GM12878 (cell line): Measurements from ENCODE around the gene NRP2. TPM values are rescaled to one million over a fixed set of nuclear protein-coding genes. Genes with fewer than 3 reads are reported as not detected.

ENCODE experiments used
- ATAC-seq: fragments of 200-7000 bp; cut with Tn5 transposase; 3 replicates; pipeline ENCODE4 v1.9.1; 2020; ENCODE audit warnings: mild to moderate bottlenecking, moderate library complexity
- BruUV-seq: library from RNA; stranded (reverse); fragments of 400-500 nt; replicated peaks from 2 replicates; lab custom pipeline; 2021; lab: Mats Ljungman, UMichigan
- CTCF ChIA-PET: fragments of 300-600 bp; sonication (Branson Sonifier 250); formaldehyde crosslinking; extraction: SDS; loops from one replicate; lab custom pipeline; 2021; ENCODE audit warnings: inconsistent platforms; lab: Yijun Ruan, JAX
- POLR2A ChIA-PET: fragments of 350-600 bp; formaldehyde crosslinking; extraction: SDS; loops from one replicate; lab custom pipeline; 2021; ENCODE audit warnings: inconsistent platforms; lab: Charles Lee
- RAD21 ChIA-PET: fragments of 300-600 bp; sonication (Branson Sonifier 250); formaldehyde crosslinking; loops from one replicate; lab custom pipeline; 2023; ENCODE audit warnings: antibody characterized with exemption; ENCODE audit not compliant: unreplicated experiment; lab: Charles Lee
- SMC1A ChIA-PET: fragments of 300-600 bp; sonication (Branson Sonifier 250); formaldehyde crosslinking; loops from one replicate; lab custom pipeline; 2023; ENCODE audit not compliant: unreplicated experiment, uncharacterized antibody; lab: Charles Lee
- DNase-seq: peaks from one replicate; pipeline ENCODE4 v3.0.0-alpha.2; 2011; ENCODE audit warnings: low read depth, low spot score
- FAIRE-seq: peaks from 3 replicates; lab custom pipeline; 2011; peaks lifted over from hg19 to GRCh38; lab: Jason Lieb, UNC
- H2AFZ ChIP-seq: 2 replicates; pipeline ENCODE4 v1.6.0; 2011; ENCODE audit warnings: low read depth, low read length, control low read depth; ENCODE audit not compliant: control insufficient read depth
- H3K27ac ChIP-seq: 2 replicates; pipeline ENCODE4 v1.5.1; 2011; ENCODE audit warnings: control low read depth; ENCODE audit not compliant: control insufficient read depth, insufficient read depth
- H3K27me3 ChIP-seq, 2 experiments: replicated peaks in 1 of 2; 2 replicates each; pipeline versions ENCODE4 v1.6.0 to v1.6.1; 2011; ENCODE audit warnings: low read length in 1 of 2; ENCODE audit not compliant: control insufficient read depth in 2 of 2, insufficient read depth in 2 of 2
- H3K36me3 ChIP-seq, 2 experiments: 2 replicates each; pipeline ENCODE4 v1.5.1; 2011; ENCODE audit warnings: low read length in 1 of 2; ENCODE audit not compliant: control insufficient read depth in 2 of 2, insufficient read depth in 2 of 2
- H3K4me1 ChIP-seq: 2 replicates; pipeline ENCODE4 v1.6.1; 2011; ENCODE audit warnings: mild to moderate bottlenecking, low read length, moderate library complexity, mixed read lengths; ENCODE audit not compliant: control insufficient read depth, insufficient read depth
- H3K4me2 ChIP-seq: 2 replicates; pipeline ENCODE4 v1.6.0; 2011; ENCODE audit warnings: control low read depth; ENCODE audit not compliant: control insufficient read depth, insufficient read depth
- H3K4me3 ChIP-seq: fragments of 200-600 bp; sonication (generic); 2 replicates; pipeline ENCODE4 v1.5.1; 2016
- H3K79me2 ChIP-seq: 2 replicates; pipeline ENCODE4 v1.6.0; 2011; ENCODE audit warnings: low read length; ENCODE audit not compliant: control insufficient read depth, insufficient read depth
- H3K9ac ChIP-seq: 2 replicates; pipeline ENCODE4 v1.8.0; 2011; ENCODE audit warnings: low read length, control low read depth, mixed read lengths; ENCODE audit not compliant: control insufficient read depth, insufficient read depth
- H3K9me3 ChIP-seq: replicated peaks from 3 replicates; pipeline ENCODE4 v1.5.1; 2011; ENCODE audit warnings: mild to moderate bottlenecking, low read length; ENCODE audit not compliant: control insufficient read depth, insufficient read depth
- H4K20me1 ChIP-seq: 2 replicates; pipeline ENCODE4 v1.6.0; 2011; ENCODE audit not compliant: control insufficient read depth, insufficient read depth
- ASH2L ChIP-seq: fragments of 300-600, 200-600 bp; sonication (generic); IDR thresholded peaks from 2 replicates; pipeline ENCODE4 v1.6.1; 2017; ENCODE audit warnings: low read depth, mild to moderate bottlenecking, borderline replicate concordance
- CHD1 ChIP-seq: IDR thresholded peaks from 2 replicates; pipeline ENCODE4 v1.6.1; 2012; ENCODE audit warnings: low read depth, low read length, improper control_type of control experiment
- CHD4 ChIP-seq: fragments of 200-600 bp; sonication (generic); IDR thresholded peaks from 2 replicates; pipeline ENCODE4 v1.6.1; 2016; ENCODE audit warnings: mild to moderate bottlenecking
- ETV6 ChIP-seq, 2 experiments: fragments of 450-650 bp in 1 of 2; IDR thresholded peaks in 1 of 2; conservative IDR thresholded peaks in 1 of 2; 2 replicates each; pipeline ENCODE4 v1.6.1; 2014; ENCODE audit warnings: antibody characterized with exemption in 1 of 2, borderline replicate concordance in 1 of 2, low read depth in 1 of 2, mild to moderate bottlenecking in 1 of 2, moderate library complexity in 1 of 2
- JUNB ChIP-seq: IDR thresholded peaks from 2 replicates; pipeline ENCODE4 v1.6.1; 2016; ENCODE audit warnings: antibody characterized with exemption, mild to moderate bottlenecking
- KDM1A ChIP-seq: fragments of 200-600 bp; sonication (generic); IDR thresholded peaks from 2 replicates; pipeline ENCODE4 v1.6.1; 2016; ENCODE audit warnings: borderline replicate concordance
- MXI1 ChIP-seq: fragments of 150-350 bp; IDR thresholded peaks from 2 replicates; pipeline ENCODE4 v1.6.1; 2011; ENCODE audit warnings: low read depth, mild to moderate bottlenecking, inconsistent platforms, low read length, improper control_type of control experiment
- NFIC ChIP-seq: IDR thresholded peaks from 2 replicates; pipeline ENCODE4 v1.6.1; 2012; ENCODE audit warnings: low read depth, mild to moderate bottlenecking, inconsistent platforms, low read length, moderate library complexity
- WGBS: methylation state at CpG from one replicate; pipeline ENCODE4 v1.1.6; 2016; ENCODE audit warnings: low lambda C conversion rate; ENCODE audit not compliant: insufficient replicate concordance, insufficient coverage; ENCODE audit errors: missing lambda C conversion rate; 5-methylcytosine and 5-hydroxymethylcytosine counted together
- in situ Hi-C: fragments of 300-500 bp; cut with MboI; formaldehyde crosslinking; loops from 9 replicates; pipeline ENCODE4 v1.14.3; 2018; ENCODE audit warnings: mixed read lengths
- intact Hi-C: fragments of 100-400 bp; cut with micrococcal nuclease; formaldehyde crosslinking; loops from one replicate; pipeline ENCODE4 v1.14.2; 2022; ENCODE audit not compliant: unreplicated experiment
- polyA plus RNA-seq, 11 experiments: library from polyadenylated mRNA; depleted of rRNA in 4 of 11; unstranded in 6 of 11; stranded (reverse) in 5 of 11; fragments of >200 nt; fragmentation: Nextera tagmentation in 4 of 11; fragmentation: Illumina TruSeq in 1 of 11; extraction: Ambion mirVana in 4 of 11; extraction: Trizol in 1 of 11; gene quantifications; 1 replicate in 1 of 11; 2 replicates in 10 of 11; pipeline versions ENCODE4 v1.2.1 to v1.2.3, GENCODE V29; 2011 to 2016; ENCODE audit warnings: inconsistent platforms in 2 of 11, missing spikeins in 2 of 11, low read depth in 1 of 11
- total RNA-seq, 4 experiments: library from RNA; depleted of rRNA in 3 of 4; stranded (reverse); fragments of >200 nt in 3 of 4; fragmentation: Illumina TruSeq in 1 of 4; extraction: Trizol in 1 of 4; gene quantifications; 2 replicates each; pipeline versions ENCODE4 v1.2.1 to v1.2.3, GENCODE V29; 2013 to 2021
- TF ChIP-seq, protein P1 (sequence below): fragments of 450-650 bp; IDR thresholded peaks from 2 replicates; pipeline ENCODE4 v1.6.1; 2017; ENCODE audit warnings: low read depth, mild to moderate bottlenecking, moderate library complexity

Gene NRP2
- total and polyA plus RNA-seq, 10 of the 15 experiments (the other 5 are each of a cell fraction or from before 2014, with no cell fraction given), result 0.06 to 1.2 (median 0.46) TPM

DNA sequence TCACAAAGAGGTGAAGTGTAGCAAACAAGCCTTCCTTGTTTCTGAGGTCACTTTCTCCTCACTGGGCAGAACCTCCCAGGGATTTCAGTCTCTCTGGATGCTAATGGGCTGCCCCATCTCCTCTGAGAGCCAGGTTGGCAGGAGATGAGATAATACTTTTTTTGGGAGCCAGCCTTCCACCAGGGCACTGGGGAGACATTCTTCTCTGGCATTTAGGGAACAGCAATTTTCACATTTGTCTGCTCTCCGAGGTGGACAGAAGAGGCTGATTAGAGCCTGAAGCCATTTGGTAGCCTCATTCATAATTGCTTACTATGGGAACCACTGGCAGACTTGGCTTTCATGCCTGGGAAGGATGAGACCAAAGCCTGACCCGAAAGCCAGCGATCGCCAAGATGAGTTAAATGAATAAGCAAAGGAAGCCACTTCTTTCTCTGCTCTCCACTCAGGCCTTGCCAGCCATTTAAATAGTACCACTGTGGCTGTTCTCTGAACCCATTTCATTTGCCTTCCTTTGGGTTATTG, 70.1 kb downstream of the NRP2 start:
- no peak overlapping the region for H3K9ac ChIP-seq
- ChIA-PET SMC1A (interaction anchor here (0.7 kb wide), 1 partner anchor 1636 kb away, joined by 3 read pairs; no protein-coding TSS in a partner anchor), POLR2A (no interaction called here), RAD21 (interaction anchor here (0.6 kb wide), 1 partner anchor 132 kb away, joined by 4 read pairs; no protein-coding TSS in a partner anchor), CTCF (interaction anchor here (0.9 kb wide), 1 partner anchor 25 kb away, joined by 3 read pairs; no protein-coding TSS in a partner anchor)
- ATAC-seq, result no peak
- no peak overlapping the region for H2AFZ ChIP-seq
- no peaks in the 10 kb centered on the region for H3K4me1 ChIP-seq
- H4K20me1 ChIP-seq, result no peaks in the 10 kb centered on the region
- H3K4me3 ChIP-seq, result no peak overlapping the region
- WGBS, result 68% methylated on average over 4 of the region's 4 CpGs
- H3K79me2 ChIP-seq, result no peaks in the 10 kb centered on the region
- H3K27me3 ChIP-seq, result no peaks in the 10 kb centered on the region; a peak in 2 of 4 replicates
- in situ Hi-C loops (no loop called here), intact Hi-C loops (no loop called here)
- DNase-seq, result no peak
- no peak for FAIRE-seq
- TF ChIP-seq CHD4 (no peak), KDM1A (no peak), CHD1 (no peak), ASH2L (no peak), JUNB (no peak), ETV6 (conservative IDR thresholded peaks at IDR 0.05 in 1 of 2, IDR thresholded peaks at IDR 0.05 in 1 of 2; ENCODE audit: borderline replicate concordance in 1 of 2, low read depth in 1 of 2) (no peak), MXI1 (no peak), NFIC (no peak)
- TF ChIP-seq, protein P1, sequence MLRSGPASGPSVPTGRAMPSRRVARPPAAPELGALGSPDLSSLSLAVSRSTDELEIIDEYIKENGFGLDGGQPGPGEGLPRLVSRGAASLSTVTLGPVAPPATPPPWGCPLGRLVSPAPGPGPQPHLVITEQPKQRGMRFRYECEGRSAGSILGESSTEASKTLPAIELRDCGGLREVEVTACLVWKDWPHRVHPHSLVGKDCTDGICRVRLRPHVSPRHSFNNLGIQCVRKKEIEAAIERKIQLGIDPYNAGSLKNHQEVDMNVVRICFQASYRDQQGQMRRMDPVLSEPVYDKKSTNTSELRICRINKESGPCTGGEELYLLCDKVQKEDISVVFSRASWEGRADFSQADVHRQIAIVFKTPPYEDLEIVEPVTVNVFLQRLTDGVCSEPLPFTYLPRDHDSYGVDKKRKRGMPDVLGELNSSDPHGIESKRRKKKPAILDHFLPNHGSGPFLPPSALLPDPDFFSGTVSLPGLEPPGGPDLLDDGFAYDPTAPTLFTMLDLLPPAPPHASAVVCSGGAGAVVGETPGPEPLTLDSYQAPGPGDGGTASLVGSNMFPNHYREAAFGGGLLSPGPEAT, result no peak
- no TSS peak for BruUV-seq
- no peaks in the 10 kb centered on the region for H3K36me3 ChIP-seq
- H3K4me2 ChIP-seq, result no peak overlapping the region
- H3K9me3 ChIP-seq, result no peaks in the 10 kb centered on the region
- H3K27ac ChIP-seq, result no peak overlapping the region
